Prostate gland (tissue), 2 donors: ENCODE results near the gene ARIH1.

Experiments
- POLR2A ChIP-seq: fragments of 450-650 bp; IDR thresholded peaks from one replicate; pipeline ENCODE4 v1.6.1; 2016; ENCODE audit warnings: antibody characterized with exemption, mild to moderate bottlenecking
- TF ChIP-seq, protein P1 (sequence below), 4 experiments: fragments of 200-600 bp in 2 of 4; fragments of 450-650 bp in 2 of 4; sonication (generic) in 2 of 4; IDR thresholded peaks; 1 replicate in 3 of 4; 2 replicates in 1 of 4; pipeline ENCODE4 v1.5.1; 2016 to 2019; ENCODE audit warnings: antibody characterized with exemption in 4 of 4, mild to moderate bottlenecking in 2 of 4, moderate library complexity in 2 of 4

DNA sequence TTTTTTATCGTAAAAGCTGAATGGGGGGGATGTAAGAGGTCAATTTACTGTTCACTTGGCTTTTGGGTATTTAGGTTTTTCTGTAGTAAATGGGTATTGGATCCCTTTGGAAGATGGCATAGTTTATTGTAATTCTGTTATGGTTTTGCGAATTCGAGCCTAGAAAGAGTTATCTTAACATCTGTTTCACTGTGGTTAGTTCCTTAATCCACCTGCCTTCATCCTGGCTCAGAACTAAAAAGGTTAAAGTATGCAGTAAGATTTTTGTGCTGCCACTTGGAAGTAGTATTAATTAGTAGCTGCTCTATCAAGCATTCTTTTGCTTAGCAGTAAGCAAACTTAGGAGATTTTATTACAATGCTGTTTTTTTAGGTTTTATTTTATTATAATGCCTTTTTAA, 62.4 kb downstream of the ARIH1 start:
- TF ChIP-seq, protein P1, sequence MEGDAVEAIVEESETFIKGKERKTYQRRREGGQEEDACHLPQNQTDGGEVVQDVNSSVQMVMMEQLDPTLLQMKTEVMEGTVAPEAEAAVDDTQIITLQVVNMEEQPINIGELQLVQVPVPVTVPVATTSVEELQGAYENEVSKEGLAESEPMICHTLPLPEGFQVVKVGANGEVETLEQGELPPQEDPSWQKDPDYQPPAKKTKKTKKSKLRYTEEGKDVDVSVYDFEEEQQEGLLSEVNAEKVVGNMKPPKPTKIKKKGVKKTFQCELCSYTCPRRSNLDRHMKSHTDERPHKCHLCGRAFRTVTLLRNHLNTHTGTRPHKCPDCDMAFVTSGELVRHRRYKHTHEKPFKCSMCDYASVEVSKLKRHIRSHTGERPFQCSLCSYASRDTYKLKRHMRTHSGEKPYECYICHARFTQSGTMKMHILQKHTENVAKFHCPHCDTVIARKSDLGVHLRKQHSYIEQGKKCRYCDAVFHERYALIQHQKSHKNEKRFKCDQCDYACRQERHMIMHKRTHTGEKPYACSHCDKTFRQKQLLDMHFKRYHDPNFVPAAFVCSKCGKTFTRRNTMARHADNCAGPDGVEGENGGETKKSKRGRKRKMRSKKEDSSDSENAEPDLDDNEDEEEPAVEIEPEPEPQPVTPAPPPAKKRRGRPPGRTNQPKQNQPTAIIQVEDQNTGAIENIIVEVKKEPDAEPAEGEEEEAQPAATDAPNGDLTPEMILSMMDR (IDR thresholded peaks at IDR 0.05): no peak
- no peak for TF ChIP-seq POLR2A
